HG03280 (cell line): ENCODE results near the gene ATP13A3.
A peak's percentile ranks its signal among the peaks of the same experiment; 100 is the strongest.
"Not testable (repeated sequence)": the region's sequence is repeated elsewhere in the genome, so short reads cannot be mapped to it uniquely, and the experiment has no call there.

Experiments
- ATAC-seq: cut with Tn5 transposase; IDR thresholded peaks from one replicate; pipeline ENCODE4 v1.9.1; 2021; ENCODE audit warnings: mild to moderate bottlenecking, moderate library complexity; ENCODE audit not compliant: unreplicated experiment

The ATP13A3 gene

DNA sequence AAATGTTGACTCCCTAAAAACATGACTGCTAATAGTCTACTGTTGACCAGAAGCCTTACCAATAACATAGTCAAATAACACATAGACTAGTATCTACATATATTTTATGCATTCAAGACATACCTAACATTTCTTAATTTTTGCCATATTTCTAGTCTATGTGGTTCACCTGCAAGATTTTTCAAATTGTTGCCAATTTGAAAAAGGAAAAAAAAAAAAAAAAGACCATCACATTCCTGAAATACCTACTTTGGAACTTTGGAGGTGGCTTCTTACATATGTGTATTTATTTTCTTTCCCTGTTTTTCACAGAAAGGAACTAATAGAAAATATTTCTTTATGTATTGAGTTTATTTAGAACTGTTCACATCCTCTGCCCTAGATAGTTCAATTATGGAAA is 13.4 kb upstream of the ATP13A3 start:
- ATAC-seq = no peak

GRCh38 chr3:194499516-194499915 is 12.7 kb upstream of the ATP13A3 start:
- not testable (repeated sequence) for ATAC-seq

DNA sequence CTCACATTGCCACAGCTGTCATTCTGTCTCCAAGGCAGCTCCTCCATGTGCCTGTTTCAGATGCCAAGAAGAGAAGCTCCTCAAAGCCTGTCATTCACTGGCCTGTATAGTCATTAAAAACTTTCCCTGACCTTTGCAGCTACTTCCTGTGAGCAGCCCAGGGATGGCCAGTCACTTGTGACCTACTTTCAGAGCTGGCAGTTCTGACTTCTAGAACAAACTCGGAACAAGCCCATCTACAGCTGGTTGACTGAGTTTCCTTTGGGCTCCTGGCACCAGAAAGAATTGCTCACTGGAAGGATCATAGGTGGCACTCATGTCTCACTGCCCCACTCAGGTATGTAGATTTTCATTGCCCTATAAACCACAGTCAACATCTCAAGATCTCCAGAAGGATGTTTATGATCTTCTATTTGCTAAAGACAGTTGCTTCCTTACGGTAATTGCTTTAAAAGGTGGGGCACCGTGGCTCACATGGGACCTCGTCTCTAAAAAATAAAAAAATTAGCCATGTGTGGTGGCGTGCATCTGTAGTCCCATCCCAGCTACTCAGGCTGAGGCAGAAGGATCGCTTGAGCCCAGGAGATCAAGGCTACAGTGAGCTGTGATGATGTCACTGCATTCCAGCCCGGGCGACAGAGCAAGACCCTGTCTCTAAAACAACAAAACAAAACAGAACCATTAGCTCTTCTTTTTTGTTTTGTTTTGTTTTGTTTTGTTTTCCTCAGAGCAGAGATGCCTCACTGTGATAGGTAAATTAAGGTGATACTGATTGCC is 11.2 kb upstream of the ATP13A3 start:
- peak; percentile 57 for ATAC-seq

GRCh38 chr3:194496217-194496919 is 9.6 kb upstream of the ATP13A3 start:
- ATAC-seq = peak; percentile 61

- ATAC-seq = no peak
These were observed 8.2 kb upstream of the ATP13A3 start for GRCh38 chr3:194494951-194495374.

DNA sequence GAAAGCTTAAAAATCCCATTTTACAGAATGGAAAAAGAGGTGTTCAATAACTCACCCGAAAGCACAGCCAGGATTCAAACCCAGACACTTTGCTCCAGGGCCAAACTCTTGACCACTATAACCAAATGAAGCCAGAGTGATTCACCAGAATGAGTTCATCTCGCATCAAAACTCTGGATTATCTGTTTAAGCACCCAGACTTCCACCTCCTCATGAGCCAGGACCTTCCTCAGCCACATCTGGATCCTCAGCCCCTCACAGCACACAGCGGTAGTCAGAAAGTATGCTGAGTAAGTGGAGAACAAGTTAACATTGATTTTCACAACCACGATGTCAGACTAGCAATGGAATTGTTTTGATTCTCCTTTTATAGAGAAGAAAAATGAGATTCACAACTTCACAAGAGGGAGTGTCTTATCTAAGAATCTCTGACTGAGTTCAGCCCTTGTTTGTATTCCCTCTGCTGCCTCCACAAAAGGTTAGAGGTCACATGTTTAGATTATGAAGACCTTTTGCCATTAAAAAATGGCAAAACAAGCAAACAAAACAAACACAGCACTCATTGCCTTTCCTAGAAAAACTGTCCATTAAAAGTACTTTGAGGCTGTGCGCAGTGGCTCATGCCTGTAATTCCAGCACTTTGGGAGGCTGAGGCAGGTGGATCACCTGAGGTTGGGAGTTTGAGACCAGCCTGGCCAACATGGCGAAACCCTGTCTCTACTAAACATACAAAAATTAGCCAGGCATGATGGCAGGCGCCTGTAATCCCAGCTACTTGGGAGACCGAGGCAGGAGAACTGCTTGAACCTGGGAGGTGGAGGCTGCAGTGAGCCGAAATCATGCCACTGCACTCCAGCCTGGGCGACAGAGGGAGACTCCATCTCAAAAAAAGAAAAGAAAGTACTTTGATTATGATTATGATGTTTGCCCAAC is 7.5 kb upstream of the ATP13A3 start:
- ATAC-seq = not testable (repeated sequence)

GRCh38 chr3:194492001-194492400 is 5.2 kb upstream of the ATP13A3 start:
- ATAC-seq = no peak

GRCh38 chr3:194489736-194490612 is 3.2 kb upstream of the ATP13A3 start:
- peak; percentile 32 for ATAC-seq

DNA sequence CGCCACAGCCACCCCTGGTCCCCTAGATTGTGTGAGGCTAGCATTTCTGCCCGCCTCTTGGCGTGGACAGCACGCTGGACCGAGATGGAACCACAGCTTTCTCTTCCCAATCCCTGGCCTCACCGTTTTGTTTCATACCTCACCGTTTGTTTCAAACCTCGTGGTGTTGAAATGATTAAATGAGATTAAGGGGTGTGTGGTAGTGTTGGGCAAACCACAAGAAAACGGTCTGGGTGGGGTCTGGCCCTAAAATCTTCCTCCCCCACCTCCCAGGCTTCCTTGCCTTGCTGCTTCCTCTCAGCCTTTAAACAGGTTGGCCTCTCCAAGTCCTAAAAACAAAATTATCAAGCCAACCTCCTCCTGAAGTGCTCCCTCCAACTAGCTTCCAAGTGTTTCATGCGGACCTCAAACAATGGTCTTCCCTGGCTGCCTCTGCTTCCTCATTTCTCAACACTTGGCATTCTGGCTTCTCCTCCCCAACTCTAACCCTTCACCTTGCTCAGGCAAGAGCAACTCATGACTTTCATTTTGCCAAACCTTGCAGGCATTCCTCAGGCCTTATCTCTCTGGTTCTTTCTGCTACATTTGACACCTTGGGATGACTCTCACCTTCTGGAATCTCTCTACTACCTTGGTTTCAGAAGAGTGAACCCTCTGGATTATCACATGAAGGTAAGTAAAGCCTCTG is 1.4 kb upstream of the ATP13A3 start:
- ATAC-seq = no peak

GRCh38 chr3:194487289-194488054 is 670 bp upstream of the ATP13A3 start:
- peak; percentile 29 for ATAC-seq

- ATAC-seq = peak; percentile 19
These were observed 792 bp downstream of the ATP13A3 start for GRCh38 chr3:194485881-194486539.

DNA sequence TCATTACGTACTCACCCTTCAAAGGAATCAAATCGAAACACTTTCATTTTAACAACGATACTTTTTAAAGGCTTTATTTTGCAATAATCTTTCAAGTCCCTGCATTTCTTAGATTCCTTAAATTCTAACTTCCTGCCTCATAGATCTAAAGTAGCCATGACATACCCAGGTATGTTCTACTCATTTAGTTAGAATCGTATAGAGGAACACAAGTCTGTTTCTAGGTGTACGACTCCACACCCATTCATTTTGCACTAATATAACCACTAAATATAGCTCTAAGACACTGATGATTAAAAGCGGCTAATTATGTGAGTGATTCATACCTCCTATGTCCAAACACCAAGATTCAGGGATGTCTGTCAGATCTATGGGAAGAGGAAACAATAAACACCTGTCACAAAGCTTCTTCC is 1.3 kb downstream of the ATP13A3 start:
- no peak for ATAC-seq

DNA sequence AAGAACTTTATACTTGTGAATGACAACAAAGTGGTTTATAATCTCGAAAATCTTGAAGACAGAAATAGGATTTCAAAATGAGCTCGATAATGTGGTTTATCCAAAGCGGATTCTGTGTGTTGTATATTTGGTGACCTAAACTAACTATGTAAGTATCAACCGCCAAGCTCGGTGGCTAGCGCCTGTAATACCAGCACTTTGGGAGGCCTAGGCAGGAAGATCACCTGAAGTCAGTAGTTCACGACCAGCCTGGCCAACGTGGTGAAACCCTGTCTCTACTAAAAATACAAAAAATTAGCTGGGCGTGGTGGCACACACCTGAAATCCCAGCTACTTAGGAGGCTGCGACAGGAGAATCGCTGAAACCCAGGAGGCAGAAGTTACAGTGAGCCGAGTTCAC is 2.2 kb downstream of the ATP13A3 start:
- ATAC-seq = no peak

DNA sequence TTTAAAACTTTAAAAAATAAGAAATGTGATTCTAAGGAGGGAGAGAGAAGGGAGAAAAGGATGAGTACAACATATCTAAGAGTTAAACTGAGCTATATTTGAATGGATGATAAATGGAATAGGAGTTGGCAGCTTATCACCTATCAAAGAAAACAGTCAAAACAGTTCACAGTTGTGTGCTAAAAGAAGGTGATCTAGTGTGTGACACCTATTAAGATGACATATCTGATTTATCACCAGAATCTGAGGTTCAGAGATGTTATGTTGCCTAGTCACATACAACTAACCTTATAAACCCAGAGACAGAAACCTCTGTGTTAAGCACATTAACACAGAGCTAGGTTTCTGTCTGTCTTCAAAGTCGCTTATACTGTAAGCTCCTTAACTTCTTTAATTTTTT is 3.0 kb downstream of the ATP13A3 start:
- no peak for ATAC-seq

GRCh38 chr3:194482830-194483229 is 4.0 kb downstream of the ATP13A3 start:
- not testable (repeated sequence) for ATAC-seq

DNA sequence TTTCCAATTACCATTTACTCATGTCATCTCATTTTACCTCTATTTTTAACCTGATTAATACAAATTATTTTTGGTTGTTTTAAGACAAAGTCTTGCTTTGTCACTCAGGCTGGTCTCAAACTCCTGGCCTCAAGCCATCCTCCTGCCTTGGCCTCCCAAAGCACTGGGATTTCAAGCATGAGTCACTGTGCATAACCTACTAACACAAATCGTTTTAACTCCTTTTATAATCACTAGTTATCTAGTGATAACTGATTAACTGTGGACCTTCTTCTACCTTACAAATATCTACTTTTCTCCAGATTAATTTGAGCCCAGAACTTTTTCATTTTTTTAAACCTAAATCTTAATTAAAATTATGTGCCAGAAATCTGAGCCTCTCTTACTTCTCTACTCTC is 4.6 kb downstream of the ATP13A3 start:
- ATAC-seq = no peak

DNA sequence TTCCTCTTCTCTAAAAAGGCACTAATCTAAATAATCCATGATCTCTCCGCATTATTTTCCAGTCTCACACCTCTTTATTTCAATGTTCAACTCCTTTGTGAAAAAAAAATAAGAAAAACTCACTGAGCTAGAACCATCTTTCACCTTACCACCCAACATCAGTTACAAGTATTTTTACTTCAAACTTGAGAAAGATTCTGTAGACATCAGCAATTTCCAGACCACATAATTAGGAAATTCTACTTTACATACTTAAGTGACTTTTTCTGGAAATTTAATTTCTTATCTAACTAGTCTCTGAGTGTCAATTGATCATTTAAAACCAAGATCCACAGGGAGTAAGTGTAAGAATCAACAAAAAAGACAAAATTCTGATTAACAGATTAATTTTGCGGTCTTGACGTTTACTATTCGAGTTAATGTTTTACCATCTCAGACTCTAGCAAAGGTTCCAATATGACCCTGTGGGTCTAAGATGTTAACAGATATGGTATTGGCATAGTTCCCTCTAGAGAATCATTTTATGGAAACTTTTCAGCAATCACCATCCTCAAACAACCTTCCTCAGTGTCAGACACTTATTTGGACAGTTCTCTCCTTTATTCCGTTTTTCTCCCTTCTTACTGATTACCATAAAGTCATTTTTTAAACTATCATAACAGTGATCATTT is 5.1 kb downstream of the ATP13A3 start:
- no peak for ATAC-seq

- no peak for ATAC-seq
These were observed 5.7 kb downstream of the ATP13A3 start for GRCh38 chr3:194481103-194481502.
